Measurements from ENCODE around the gene CEP128.

Gene CEP128

DNA sequence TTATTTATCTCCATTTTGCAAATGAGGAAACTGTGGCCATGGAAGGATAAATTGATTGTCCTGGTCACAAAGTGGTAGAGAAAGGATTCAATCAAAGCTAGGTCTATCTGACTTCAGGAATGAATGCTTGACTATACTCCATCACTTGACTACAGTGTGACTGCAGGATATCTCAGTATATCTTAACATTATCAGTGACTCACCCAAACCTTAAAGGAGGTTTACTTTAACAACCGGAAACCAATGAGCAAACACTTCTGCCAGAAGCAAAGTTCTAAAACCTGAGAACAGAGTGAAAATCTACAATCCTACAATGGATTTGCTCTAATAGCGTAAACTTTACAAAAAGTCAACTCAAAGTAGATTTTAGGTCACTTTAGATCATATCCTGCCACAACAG lies 277.0 kb downstream of the CEP128 start:
- no peak for DNase-seq (ENCODE audit: low spot score)

DNA sequence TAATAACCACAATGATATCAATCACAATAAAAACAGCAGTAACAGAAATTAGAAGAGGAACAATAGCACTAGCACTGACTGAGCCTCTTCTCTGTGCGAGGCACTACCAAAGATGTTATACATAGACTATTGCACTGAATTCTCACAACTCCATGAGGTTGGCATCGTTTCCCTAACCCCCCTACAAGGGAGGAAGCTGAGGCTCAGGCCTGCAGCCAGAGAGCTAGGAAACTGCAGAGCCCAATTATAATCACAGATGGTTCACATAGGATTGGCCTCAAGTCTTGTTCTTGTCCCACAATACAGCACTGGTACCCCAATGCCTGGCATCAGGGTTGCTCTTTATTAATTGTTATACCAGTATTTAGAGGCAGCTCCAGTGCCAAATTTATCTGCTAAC lies 278.0 kb downstream of the CEP128 start:
- DNase-seq (ENCODE audit: low spot score), result no peak

DNA sequence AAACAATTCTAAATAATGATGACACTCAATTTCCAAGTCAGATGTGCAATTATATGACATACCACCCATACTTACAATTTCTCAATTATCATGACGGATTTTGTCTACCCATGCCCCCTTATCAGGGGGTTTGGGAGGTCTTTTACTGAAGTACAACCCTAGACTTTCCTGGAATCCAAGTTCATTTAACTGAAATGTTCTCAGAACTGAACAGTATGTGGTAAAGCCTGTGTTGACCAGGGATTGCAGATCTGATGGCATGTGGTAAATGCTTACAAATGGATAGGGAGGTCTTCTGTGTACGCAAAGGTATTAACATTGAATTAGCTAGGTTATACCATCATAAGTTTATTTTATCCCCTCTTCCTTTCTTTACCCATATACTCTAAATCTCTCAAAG lies 281.8 kb downstream of the CEP128 start:
- no peak for DNase-seq (ENCODE audit: low spot score)

DNA sequence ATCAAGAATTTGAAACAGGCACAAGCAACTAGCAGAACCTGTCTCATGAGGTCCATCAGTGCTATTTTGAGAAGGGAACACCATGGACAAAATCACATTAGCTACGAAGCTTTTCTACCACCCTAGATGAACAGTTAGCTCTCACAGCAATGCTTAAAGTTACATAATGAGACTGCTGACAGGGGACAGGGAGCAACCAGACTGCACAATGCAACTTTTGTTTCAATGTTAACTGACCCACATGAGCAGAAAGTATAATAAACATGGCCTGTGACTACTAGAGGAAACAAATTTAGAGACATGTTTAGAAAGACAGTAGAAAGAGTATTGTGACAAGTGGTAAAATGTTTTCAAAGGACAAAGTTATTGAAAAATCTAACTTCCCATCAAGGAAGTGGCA lies 282.8 kb downstream of the CEP128 start:
- no peak for DNase-seq (ENCODE audit: low spot score)

DNA sequence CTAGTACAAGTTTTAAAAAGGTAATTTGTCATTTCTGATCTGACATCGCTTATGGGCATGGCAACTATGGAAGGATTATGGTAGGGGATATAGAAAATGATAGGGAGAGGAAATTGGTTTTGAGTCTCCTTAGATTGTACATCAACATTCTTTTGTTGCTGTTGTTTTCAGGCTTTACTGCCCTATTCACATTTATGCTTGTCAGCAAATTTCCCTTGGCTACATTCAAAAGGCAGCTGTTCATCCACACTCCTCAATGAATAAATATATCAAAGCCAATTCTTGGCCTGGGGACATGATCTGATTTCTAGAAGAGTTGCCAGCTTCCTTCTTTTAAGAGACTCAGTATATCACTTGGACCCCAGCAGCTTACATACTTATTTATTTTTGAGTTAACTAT lies 283.4 kb downstream of the CEP128 start:
- DNase-seq (ENCODE audit: low spot score), result no peak

DNA sequence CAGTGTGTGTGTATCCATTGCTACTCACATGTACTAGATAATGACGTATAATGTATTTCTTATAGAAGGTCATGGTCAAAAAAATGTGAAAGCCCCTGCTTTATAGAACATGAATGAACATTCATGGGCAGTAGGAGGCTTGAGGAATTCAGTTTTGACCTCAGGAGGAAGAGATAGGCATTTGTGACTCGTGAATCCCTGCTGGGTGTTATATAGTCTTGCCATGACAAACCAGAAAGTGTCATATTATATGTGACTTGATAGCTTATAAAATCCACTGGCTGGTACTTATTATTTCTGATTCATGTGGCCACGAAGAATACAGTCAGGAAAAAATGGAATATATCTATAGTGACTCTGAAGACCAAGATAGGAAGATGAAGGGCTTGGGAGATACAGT lies 287.6 kb downstream of the CEP128 start:
- DNase-seq (ENCODE audit: low spot score), result no peak

DNA sequence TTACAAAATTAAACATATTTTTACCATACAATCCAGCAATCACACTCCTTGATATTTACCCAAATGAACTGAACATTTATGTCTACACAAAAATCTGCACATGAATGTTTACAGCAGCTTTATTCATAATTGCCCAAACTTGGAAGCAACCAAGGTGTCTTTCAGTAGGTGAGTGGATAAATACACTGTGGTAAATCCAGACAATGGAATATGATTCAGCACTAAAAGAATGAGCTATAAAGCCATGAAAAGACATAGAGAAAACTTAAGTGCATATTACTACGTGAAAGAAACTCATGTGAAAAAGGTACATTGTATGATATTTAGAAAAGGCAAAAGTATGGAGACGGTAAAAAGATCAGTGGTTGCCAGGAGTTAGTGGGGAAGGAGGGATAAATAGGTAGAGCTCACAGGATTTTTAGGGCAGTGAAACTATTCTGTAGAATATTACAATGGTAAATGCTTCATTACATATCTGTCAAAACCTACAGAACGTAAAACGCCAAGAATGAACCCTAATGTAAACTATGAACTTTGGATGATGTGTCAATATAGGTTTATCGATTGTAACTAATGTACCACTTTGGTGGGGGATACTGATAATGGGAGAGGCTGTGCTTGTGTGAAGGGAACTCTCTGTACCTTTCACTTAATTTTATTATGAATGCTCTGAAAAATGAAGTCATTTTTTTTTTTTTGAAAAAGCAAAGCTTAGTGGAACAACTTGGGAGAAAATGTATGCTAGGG lies 295.7 kb downstream of the CEP128 start:
- no peak for DNase-seq (ENCODE audit: low spot score)

DNA sequence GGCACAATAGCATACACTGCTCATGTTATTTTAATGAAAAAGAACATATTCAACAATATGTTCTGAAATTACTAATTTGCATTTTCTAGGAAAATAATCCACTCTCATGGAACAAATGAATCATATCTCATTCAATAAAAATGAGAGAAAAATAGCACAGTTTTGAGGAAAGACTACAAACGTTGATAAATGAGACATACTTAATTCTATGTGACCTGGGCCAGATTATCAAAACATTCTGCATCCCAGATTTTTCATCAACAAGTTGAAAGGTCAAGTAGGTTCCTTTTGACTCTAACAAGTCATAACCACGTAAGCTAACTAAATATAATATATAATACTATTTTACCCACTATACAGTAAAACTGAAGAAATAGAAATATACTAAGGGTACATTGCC lies 296.7 kb downstream of the CEP128 start:
- DNase-seq (ENCODE audit: low spot score), result no peak

DNA sequence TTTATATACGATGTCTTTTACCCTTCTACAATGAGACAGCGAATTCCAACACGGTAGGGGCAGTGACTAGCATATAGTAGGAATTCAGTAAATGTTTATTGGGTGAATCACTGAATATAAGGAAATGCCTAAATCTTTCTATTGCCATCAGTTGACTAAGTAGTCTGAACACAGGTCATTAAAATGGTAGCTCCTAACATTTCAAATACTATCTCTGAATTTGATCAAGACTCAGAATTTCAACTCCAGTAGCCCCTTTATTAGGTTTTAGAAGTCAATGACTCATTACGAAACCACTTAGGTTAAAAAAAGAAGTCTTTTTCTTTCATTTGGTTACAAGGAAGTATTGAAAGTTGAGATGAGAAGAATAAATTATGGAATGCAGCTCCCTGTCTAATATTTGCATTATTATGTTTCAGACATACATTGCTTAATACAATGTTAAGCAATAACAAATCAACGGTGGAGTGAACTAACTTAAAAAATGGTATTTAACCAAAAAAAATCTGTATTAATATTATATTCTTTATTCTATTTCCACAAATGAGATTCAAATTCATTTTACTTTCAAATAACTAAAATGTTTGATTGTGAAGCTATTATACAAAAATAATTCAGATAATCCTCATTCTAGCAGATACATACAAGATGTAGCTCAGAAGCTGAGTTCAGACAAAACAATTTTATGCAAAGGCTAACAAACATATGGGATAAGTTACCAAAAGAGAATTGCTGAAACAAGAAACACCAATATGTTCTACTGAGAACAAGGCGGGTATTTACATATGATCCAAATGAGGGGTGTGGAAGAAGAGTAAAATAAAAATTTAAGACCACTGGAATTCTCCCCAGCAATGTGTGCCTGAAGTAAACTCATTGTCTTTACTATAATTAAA lies 302.7 kb downstream of the CEP128 start:
- DNase-seq (ENCODE audit: low spot score), result no peak

DNA sequence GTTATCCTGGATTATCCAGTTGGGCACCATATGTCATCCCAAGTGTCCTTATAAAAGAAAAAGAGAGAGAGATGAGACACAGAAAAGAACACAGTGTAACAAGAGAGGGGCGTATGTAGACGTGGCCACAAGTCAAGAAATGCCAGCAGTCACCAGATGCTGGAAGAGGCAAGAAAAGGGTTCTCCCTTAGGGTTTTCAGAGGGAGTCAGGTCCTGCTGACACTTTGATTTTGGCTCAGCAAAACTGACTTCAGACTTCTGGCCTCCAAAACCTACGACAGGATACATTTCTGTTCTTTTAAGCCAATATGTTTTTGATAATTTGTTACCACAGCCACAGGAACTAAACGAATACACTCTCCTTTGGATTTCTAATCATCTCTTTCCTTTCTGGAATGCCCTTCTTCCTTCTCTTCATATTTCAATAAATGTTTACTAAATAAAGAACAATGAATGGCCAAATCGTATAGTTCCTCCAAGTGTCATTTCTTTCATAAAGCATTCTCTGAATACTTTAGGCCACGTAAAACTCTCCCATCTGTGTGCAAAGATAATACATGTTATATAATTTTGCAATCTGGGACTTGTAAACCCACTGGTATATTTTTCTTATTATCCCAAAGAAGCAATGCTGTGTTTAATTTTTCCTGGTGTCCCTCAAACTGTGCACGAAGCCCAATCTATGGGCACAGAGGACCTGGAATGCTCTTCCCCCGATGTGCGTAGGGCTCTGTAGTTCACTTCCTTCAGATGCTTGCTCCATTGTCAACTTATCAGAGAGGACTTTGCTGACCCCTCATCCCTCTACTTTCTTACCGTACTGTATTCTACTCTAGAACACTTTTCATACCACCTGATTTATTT lies 303.6 kb downstream of the CEP128 start:
- no peak for DNase-seq (ENCODE audit: low spot score)

DNA sequence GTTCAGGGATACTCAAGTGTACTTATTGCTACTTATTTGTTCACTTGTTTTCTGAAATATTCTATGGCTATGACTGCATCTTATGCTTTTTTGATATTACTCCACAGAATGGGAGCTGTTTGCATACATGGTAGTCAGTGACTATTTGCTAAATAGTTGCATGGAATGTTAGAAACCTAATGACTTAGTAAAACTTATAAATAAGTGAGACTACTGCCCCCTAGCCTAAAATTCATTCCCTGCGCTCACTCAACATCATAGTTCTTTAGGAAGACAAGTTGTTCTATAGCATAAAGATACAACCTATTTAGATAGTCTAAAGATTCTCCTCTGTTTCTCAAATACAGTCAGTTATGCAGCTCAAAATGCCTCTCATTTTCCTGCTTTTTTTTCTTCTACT lies 305.5 kb downstream of the CEP128 start:
- no peak for DNase-seq (ENCODE audit: low spot score)

DNA sequence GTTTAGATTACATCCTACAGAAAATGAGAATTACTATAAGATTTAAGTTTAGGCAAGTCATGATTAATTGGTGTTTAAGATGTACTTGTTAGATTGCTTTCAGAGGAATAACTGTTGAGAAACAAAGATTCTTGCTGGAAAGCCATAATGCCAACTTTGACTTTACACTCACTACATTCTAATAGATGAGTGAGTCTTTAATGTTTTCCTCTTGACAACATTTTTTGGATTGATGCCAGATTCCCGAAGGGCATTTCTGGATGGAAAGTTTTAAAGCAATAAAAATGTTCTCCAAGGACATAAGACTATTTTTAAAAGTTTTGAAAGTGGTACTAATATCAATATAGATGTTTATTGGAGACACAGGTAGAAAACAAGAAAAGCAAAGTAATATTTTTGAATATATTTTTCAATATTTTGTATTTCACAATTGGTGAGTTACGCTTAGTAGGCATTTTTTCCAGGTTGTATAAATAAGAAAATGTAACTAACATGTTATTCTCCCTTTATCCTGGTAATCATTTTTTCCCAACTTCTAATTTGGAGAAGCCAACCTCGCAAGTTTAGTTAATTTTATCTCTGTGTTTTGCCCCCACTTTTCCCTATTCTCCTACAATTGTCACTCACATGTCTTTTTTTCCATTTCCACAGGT lies 307.3 kb downstream of the CEP128 start:
- no peak for DNase-seq (ENCODE audit: low spot score)

DNA sequence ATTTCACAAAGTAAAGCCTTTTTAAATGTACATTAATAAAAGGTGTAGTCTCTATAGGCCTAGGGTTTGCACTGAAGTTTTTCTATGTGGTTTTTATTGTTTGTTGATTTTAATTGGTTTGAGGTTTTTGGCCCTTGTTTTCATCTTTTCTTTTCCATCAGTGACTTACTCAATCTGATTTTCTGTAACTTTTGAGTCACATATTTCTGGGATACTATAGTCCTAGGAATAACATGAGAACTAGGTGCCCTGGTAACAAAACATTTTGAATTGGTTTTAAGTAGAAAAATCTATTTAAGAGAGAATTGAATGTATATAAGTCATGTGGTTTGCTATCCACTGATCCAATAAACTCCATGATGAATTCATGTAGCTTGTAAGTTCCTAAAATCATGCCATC lies 311.9 kb downstream of the CEP128 start:
- DNase-seq (ENCODE audit: low spot score), result no peak

DNA sequence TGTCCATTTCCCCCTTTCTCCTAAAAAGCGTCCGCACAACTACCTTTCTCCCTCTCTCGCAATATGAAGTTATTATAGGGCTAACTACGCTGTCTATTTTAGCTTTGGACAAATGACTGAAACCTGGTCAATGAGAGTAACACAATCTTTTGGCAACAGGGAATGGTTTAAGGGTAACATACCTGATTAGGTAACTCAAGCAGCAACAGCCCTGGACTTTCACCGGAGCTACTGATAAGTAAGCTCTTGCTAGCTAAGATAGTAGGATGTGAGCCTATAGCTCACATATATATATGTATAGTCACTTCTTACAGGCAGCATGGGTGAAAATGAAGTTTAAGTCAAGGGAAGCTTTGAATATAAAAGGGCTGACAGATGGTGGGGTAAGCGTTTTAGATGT lies 313.0 kb downstream of the CEP128 start:
- no peak for DNase-seq (ENCODE audit: low spot score)

DNA sequence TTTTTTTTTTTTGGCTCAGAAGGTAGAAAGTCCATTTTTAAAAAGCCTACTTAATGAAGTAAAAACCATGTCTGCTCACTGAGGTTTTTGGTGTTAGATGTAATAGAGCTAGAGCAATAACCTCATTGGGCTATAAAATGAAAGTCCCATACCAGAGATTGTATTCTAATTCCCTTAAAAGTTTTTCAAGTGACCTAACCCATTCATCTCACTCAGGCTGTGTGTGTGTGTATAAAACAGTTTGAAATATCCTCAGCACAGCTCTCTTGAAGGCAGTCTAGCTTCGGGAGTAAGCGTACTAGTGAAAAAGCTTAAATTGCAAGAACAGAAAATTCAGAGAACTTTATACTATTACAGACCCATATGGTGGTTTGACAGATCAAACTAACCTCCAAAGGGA lies 313.8 kb downstream of the CEP128 start:
- DNase-seq (ENCODE audit: low spot score), result no peak

DNA sequence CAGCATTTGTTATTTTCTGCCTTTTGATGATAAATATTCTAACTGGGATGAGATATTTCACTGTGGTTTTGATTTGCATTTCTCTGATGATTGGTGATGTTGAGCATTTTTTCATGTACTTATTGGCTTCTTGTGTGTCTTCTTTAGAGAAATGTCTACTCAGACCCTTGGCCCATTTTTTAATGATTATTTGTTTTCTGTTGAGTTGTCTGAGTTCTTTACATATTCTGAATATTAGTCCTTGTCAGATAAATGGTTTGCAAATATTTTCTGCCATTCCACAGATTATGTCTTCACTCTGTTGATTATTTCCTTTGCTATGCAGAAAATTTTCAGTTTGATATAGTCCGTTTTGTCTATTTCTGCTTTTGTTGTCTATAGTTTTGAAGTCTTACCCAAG lies 317.0 kb downstream of the CEP128 start:
- DNase-seq (ENCODE audit: low spot score), result no peak

DNA sequence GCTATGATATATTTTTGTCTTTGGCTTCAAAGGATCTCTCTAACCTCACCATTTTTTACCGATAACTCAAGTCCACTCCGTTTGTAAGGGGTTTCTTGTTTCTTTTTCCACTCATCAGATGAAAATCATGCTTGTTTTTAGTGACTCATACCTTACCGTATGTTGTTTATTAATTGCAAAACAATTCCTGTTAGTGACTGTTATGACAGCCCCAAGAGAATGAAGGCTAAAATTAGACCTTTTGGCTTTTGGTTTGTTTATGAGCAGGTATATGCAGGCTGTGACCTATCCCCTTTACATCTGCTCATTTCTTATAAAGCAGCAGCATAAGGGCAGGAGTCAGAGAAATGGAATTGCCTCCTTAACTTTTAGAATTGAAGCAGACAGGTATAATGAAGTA lies 319.8 kb downstream of the CEP128 start:
- no peak for DNase-seq (ENCODE audit: low spot score)

DNA sequence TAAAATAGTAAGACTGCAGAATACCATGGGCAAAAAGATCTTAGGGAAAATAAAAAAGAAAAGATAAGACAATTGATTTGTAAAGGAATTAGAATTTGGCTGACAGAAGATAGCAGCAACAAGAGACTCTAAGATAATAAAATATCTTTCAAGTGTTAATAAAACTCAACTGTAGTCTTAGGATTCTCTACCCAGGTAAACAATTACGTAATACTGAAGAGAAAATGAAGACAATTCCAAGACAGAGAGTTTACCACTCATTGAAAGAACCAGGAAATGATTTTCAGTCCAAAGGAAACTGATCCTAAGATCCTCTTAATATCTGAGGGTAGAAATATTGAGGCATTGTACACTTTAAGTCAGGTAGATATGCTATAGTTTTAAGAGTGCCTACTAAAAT lies 321.1 kb downstream of the CEP128 start:
- DNase-seq (ENCODE audit: low spot score), result no peak

DNA sequence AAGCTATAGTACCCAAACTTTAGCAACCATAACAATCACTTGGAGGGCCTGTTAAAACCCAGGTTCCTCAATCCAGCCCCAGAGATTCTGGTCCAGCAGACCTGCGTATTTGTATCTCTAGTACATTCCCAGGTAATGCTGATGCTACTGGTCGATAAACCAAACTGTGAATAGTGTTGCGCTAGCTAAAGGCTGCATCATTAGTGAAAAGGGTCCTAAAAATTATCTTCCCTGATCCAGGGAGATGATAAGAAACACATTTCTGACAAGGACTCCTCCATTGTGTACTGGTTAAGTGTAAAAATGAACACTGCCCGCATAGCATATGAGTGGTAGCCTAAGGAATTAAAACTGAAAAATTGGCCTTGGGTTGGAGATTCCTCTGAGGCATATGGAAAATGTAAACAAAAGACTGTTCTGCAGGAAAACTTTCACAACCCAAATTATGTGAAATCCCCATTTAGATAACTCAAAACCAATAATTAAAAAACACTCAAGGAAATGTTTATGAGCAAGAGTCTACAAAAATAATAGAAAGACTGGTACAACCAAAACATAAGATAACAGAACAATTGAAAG lies 322.7 kb downstream of the CEP128 start:
- no peak for DNase-seq (ENCODE audit: low spot score)

DNA sequence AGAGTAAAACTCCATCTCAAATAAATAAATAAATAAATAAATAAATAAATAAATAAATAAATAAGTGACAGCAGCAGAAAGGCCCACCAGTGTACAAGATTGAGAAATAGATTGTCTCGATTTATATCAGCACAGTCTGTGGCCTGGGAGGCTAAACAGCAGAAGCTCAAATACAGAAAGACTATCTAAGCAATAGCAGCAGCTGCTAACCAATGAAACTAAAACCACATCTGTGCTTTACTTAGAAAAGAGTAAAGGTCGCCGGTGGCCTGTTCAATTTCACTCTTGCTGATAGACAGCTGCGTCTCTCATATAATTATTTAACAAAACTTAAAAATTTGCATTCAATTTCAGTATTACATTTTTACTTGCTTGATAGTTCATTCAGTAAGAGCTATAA lies 325.7 kb downstream of the CEP128 start:
- DNase-seq (ENCODE audit: low spot score), result no peak

DNA sequence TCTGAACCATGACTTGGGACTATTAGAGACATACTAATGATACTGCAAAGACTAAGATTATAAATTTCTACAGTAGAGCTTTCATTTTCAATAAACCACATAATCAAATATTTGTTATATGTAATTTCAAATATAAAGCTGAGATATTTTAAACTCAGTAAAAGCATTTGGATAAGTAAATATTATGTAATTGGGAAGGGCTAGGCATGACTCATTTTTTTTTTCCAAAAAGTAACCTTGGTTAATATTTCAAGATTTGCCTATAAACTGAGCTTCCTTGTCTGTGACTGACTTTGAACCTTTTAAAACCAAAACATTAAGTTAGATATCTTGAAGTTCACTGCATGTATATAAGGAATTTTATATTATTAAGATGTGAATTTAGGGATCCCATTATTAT lies 332.5 kb downstream of the CEP128 start:
- DNase-seq (ENCODE audit: low spot score), result no peak

DNA sequence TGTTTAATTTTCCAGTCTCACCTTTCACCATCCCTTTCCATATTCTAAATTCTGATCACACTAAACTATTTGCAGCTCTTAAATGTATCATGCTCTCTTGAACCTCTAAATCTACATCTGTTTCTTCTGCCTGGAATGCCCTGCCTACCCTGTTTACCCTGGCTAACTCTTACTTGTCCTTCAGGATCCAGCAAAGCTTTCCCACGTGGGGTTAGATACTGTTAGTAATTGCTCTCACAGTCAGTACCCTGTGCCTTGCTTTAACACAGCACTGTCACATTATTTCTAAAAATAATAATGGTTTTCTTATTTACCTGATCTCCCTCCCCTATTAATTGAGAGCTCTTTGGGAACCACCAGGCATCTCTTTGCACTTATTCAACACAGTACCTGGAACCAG lies 333.0 kb downstream of the CEP128 start:
- DNase-seq (ENCODE audit: low spot score), result no peak

All from CD4-positive, alpha-beta T cell treated with Interleukin-6 at 100 ng/mL for 8 hours (primary cell).